GM18520 (cell line): Measurements from ENCODE around the gene NTN1.
"Not testable (repeated sequence)": the region's sequence is repeated elsewhere in the genome, so short reads cannot be mapped to it uniquely, and the experiment has no call there.

Experiments
- ATAC-seq: cut with Tn5 transposase; IDR thresholded peaks from one replicate; pipeline ENCODE4 v1.9.1; 2021; ENCODE audit not compliant: unreplicated experiment

Gene NTN1

DNA sequence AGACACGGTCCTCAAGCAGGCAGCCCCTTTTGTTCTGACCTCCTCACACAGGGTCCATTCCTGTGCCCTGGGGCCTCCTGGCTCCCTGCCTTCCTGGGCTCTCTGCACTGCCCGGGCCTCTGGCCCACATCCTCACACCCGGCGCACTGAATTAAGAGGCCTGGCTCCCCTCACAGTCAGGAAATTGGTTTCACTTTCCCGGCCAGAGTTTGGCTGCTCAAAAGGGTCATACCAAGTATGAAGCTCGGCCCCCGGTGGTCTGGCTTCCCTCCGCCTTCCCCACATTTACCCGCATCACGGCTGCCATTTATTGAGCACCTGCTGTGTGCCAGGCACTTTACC is 220.0 kb downstream of the NTN1 start:
- no peak for ATAC-seq

DNA sequence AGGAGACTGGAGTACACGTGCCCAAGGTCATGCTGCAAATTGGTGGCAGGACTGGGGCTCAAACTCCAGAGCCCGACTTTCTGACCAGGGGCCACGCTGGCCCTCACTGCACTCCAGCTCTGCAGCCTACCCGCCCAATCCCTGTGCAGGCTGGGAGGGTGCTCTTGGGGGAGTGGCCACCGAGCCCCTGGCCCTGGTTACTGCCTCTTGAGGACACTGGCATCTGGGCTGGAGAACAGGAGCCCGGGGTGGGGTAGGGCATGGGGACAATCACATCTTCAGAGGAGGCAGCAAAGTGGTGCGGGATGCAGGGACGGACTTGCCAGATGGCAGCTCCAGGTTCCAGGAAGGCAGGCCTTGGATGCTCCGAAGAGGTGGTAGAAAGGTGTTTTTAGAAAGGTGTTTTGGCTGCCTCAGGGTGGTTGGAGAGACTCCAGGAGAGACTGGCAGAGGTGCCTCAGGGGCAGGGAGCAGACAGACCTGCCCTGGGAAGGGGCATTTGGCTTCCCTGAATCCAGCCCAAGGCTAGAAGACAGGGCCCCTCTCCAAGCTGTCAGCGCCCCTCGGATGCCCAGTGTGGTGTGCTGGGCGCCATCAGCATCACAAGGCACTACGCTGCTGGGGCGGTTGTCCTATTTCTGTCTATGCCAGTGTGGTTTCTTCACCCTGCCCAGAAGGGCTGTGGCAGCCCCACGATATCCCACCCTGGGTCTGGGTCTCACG is 220.6 kb downstream of the NTN1 start:
- ATAC-seq, result no peak

DNA sequence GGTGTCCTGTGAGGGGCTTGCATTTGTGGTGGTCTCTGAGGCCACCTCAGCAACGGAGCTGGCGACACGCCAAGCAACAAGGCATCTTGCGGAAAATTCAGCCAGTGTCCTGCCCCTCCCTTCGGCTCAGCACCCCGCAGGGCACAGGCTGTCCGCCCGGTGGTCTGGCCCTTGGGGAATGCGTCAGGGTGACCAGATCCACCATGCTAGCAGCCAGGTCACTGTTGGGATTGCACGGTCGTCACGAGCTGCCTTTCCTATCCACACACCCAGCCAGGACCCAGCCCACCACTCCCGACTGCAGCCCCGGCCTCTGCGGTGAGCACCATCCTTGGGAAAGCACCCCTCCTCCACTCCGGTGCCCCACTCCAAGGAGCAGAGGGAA is 221.2 kb downstream of the NTN1 start:
- ATAC-seq, result no peak

- no peak for ATAC-seq
Observed at GRCh38 chr17:9242983-9243382, 221.7 kb downstream of the NTN1 start.

DNA sequence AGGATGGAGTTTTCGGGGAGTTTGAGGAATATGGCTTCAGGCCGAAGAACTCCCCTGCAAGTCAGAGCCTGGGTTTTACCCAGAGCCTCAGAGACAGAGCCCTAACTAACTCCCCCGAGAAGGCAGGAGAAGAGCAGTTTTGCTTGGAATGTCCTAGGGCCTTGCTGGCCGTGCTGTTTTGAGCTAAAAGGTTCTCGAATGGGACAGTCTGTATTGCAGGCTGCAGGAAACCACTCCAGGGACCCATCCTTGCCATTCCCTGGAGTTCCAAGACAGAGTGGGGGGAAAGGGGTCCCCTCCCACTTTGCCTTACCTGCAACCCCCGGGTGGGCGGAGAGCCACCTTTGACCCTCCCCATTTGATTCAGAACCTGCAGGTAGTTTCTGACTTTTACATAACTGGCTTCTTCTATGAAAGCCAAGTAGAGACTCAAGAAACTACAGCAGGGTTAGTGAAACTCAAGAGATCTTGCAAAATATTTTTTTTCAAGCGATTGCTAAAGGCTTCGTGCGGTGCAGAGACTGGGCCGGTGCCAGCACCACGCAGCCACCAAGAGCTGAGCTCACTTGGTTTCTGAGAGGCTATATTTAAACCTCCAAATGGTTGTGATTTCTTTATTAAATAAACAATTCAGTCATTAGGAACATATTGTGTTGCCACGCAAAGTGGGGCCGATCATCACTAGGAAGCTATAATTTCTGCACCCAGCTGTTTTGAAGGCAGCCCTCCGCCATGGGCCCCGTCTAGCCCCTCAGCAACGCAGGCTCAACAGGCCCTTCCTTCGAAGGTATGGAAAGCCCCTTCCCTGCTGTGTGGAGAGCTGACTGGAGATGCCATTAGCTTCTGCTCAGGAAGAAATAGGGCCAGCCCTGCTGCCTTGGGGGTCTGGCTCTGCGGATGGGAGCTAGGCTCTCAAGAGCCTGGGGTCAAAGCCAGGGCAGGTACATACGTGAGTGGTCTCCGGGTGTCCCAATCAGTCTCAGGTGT is 223.0 kb downstream of the NTN1 start:
- no peak for ATAC-seq

DNA sequence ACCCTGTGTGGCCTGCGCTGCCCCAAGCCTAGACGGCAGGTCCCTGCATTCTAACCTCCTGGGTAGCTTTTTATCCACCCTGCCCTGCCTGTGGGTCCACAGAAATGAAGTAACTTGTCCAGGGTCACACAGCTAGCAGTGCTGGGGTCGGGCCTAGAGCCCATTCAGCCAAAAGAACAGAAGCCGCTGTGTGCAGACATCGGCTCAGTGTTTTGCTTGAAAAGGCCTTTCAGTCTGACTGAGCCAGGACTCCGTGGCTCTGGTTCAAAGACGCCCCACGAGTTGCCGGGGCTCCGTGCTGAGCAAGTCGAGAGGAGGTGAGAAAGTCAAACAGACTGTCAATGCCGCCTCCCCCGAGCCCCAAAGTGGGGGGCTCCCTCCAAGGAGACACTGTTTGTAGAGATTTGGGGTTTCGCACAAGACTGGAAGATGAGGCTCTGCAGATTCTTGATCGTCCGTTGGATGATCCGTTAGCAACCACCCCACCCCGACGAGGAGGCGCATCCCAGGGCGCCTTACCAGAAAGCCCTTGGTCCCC is 226.2 kb downstream of the NTN1 start:
- ATAC-seq, result no peak

GRCh38 chr17:9249245-9249953 is 228.1 kb downstream of the NTN1 start:
- no peak for ATAC-seq

- no peak for ATAC-seq
Observed at GRCh38 chr17:9251273-9251672, 230.0 kb downstream of the NTN1 start.

DNA sequence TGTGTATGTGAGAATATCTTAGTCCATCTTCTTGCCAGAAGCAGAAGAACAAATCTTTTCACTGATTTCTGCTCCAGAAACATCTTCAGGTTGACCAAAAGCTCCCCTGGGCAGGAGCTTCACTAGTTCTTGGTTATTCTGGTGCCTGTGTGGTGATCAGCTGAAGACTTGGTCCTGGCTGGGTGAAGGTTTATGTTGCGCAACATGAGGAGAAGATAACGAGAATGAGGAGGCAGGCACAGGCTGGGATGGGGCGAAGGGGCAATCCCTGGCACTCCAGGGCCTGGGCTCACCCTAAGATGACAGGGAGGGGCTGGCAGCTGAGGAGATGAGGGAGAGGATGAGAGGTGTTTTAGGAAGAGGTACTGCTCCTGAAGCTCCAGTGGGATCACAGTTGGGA is 232.0 kb downstream of the NTN1 start:
- no peak for ATAC-seq

GRCh38 chr17:9254841-9255240 is 233.5 kb downstream of the NTN1 start:
- ATAC-seq, result no peak

DNA sequence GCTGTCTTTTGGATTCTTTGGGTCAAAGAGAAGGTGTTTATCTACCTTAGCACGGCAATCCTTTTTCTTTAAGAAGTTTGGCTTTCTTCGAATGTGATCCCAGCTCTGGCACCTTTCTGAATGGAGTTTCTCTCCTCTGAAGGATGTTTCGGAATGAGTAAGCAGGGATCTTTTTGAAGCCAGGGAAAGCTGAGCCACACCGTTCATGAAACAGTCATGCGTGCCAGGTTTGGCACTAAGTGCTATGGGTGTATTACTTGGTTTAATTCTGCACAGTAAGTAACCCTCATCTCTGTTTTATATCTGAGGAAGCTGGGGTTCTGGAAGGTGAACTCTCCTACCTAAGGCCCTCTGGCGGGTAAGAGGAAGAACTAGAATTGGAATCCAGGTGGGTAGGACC is 234.5 kb downstream of the NTN1 start:
- ATAC-seq, result no peak

DNA sequence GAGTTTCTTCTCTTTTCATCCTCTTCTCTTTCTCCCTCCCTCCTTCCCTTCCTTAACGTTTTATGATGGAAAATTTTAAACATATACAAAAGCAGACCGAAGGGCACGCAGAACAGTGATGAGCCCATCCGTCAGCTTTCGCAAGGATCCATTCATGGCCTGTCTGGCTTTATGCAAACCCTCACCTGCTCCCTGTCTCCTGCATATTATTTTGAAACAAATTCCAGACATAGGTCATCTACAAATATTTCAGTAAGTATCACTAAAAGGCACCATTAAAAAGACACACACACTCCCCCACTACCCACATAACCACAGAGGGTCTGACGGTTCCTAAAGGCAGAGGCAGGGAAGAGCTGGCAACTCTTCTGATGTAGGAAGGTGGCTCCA is 235.0 kb downstream of the NTN1 start:
- no peak for ATAC-seq

DNA sequence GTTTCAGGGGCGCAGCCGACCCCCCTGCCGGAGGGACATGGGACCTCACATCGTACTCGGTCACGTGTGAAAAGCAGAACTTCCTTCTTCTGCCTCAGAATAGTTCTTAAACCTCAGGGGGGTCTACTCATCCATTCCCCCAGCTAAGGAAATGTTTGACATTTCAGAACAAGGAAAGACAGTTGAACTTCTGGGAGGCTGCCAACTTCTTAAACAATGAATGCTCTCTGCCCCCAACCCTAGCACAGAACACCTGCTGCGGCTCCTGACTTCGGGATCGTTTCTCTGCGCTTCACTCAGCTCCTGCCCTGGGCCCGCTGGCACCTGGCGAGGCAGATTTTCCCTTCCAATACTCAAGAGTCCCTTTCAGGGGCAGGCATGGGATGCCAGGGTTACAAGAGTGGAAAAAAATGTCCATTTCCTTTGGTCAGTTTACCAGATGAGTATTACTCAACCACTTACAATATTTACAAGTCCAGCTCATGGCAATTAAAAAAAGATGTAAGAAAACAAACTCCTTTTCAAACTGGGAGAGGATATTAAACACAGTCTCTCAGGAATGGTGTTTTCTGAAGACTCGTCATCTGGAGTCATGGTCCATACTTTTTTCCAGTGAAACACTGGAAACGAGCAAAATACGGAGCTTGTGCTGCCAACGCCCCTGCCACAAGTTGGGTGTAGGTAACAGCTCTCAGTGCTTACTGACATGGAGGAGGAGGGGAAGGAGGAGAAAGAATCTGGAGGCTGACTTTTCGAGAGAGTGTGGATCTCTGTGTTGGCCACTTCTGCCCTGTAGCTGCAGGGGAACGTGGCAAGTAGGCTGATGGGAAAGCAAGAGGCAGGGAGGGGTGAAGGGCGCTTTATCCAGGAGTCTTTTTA is 235.7 kb downstream of the NTN1 start:
- ATAC-seq, result no peak

DNA sequence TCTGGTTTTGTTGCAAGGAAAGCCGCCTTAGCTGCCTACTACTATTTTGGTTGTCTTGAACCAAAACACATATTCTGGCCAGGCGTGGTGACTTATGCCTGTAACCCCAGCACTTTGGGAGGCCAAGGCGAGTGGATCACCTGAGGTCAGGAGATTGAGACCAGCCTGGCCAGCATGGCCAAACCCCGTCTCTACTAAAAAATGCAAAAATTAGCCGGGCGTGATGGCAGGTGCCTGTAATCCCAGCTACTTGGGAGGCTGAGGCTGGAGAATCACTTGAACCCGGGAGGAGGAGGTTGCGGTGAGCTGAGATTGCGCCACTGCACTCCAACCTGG is 236.3 kb downstream of the NTN1 start:
- not testable (repeated sequence) for ATAC-seq

GRCh38 chr17:9258115-9259015 is 237.1 kb downstream of the NTN1 start:
- no peak for ATAC-seq

DNA sequence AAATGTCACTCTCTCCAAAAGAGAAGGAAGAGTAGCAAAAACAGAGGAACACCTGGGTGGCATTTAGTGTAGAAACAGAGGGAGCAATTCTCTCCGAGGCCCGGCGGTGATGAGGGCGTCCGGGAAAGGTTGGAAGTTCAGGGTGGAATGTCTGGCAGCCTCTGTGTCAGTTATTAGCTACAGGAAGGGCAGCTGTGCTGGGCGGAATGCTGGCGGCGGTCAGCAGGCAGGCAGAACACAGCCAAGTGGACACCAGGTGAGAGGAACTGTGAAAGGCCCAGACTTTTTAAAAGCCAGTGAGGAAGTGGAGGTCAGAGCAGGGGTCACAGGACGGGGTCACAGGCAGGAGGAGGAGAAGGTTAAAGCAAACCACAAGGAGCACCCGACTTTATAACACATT is 238.1 kb downstream of the NTN1 start:
- no peak for ATAC-seq

DNA sequence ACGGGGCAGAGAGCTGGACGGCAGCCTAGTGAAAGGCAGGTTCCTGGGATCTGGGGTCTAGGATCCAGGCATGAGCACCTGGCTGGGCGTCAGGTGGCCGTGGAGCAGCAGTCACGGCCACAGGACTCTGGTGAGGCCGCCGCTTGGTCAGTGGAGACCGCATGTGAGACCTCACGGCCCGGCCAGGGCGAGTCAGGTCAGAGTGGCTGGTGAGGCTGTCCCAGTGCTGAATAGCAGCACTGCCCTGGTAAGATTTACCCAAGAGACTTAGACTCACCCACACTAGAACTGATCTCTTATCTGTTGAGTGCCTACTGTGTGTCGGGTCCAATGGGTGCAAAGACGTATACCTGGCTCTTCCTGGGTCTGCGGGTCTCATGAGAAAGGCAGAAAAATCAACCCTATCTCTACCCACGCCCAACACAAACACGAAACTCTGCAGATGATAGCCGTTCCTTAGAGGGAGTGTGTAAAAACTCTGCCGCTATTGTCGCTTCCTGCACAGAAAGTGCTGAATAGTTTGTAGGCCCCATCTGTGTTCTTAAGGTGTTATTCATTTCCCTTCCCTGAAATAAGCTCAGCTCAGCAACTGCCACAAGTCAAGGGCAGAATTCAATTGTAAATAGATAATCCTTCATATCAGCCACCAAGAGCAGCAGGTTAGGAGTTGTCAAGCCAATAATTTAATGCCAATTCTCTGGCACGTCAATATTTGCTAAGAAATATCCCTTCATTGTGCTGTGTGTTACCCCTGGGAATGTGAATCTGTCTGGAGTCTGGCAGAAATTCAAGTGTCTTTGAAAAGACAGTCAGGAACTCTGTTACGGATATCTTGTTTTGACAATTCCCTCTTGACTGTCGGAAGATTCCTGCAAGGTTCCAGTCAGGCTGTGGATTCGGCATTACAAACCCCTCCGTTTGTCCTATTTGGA is 240.0 kb downstream of the NTN1 start:
- no peak for ATAC-seq

DNA sequence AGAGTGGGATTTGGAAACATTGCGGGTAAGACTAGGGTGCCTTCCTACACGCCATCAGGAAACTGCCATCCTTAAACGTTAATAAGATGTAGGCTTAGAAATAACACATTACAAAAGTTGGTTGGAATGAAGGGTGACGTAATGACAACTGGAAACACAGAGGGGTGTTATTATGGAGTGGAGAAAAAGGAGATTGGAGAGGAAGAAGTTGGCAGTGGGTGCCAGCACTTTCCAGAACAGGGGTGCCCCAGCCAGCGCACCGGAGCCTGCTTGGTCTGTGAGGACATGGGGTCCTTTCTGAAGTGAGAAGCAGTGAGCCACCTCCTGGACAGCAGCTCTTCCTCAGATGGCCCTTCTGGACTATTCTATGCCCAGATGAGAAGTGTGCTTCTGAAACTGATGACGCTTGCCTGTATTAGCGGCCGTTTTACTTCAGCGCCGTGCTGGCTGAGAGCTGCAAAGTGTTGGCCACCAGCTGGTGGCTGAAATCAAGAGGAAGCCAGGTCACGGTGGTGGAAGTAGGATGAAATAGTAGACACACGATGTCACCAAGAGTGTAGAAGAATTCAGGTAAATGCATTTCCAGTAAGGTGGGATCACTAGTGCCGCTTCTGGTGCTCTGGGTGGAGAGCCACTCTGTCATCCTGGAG is 244.8 kb downstream of the NTN1 start:
- ATAC-seq, result no peak
